DOHH2 (cell line): ENCODE results near the gene TNFRSF21.
A peak's percentile ranks its signal among the peaks of the same experiment; 100 is the strongest.

Experiments used
- H3F3A ChIP-seq: fragments of 200-600 bp; sonication (generic), shearing (Covaris generic); 2 replicates; pipeline ENCODE4 v1.6.0; 2016; ENCODE audit warnings: antibody characterized with exemption, mild to moderate bottlenecking; ENCODE audit not compliant: control insufficient read depth, insufficient read depth
- H3K27ac ChIP-seq: fragments of 200-600 bp; sonication (generic); 2 replicates; pipeline ENCODE4 v1.5.1; 2014; ENCODE audit warnings: low read depth, mild to moderate bottlenecking, low read length, moderate library complexity
- H3K27me3 ChIP-seq: fragments of 200-600 bp; sonication (generic); 2 replicates; pipeline ENCODE4 v1.6.1; 2014; ENCODE audit warnings: mild to moderate bottlenecking, low read length, mixed read lengths; ENCODE audit not compliant: control insufficient read depth
- H3K36me3 ChIP-seq: fragments of 200-600 bp; sonication (generic); 2 replicates; pipeline ENCODE4 v1.6.1; 2014; ENCODE audit warnings: mild to moderate bottlenecking, low read length, moderate library complexity, mixed read lengths; ENCODE audit not compliant: control insufficient read depth
- H3K4me1 ChIP-seq: fragments of 200-600 bp; sonication (generic); 2 replicates; pipeline ENCODE4 v1.6.1; 2014; ENCODE audit warnings: mild to moderate bottlenecking, low read length, mixed read lengths; ENCODE audit not compliant: control insufficient read depth
- H3K4me2 ChIP-seq: fragments of 200-600 bp; sonication (generic); 2 replicates; pipeline ENCODE4 v1.6.0; 2014; ENCODE audit warnings: mild to moderate bottlenecking, low read length, moderate library complexity
- H3K4me3 ChIP-seq: fragments of 200-600 bp; sonication (generic); 2 replicates; pipeline ENCODE4 v1.5.1; 2014; ENCODE audit warnings: mild to moderate bottlenecking, low read length, mixed read lengths
- H3K79me2 ChIP-seq: fragments of 200-600 bp; sonication (generic); 2 replicates; pipeline ENCODE4 v1.6.1; 2014; ENCODE audit warnings: mild to moderate bottlenecking, low read length, mixed read lengths; ENCODE audit not compliant: control insufficient read depth
- H3K9me2 ChIP-seq: fragments of 200-600 bp; sonication (generic); replicated peaks from 2 replicates; pipeline ENCODE4 v1.6.1; 2014; ENCODE audit warnings: mild to moderate bottlenecking, low read length, mixed read lengths; ENCODE audit not compliant: control insufficient read depth
- H3K9me3 ChIP-seq: fragments of 200-600 bp; sonication (generic); 2 replicates; pipeline ENCODE4 v1.6.1; 2014; ENCODE audit warnings: antibody characterized with exemption, low read length, mixed read lengths; ENCODE audit not compliant: control insufficient read depth, insufficient read depth
- H4K20me1 ChIP-seq: fragments of 200-600 bp; sonication (generic); 2 replicates; pipeline ENCODE4 v1.6.0; 2014; ENCODE audit warnings: low read depth, mild to moderate bottlenecking, antibody characterized with exemption, low read length, moderate library complexity; ENCODE audit not compliant: control insufficient read depth, insufficient read depth
- CTCF ChIP-seq: fragments of 200-600 bp; sonication (generic); IDR thresholded peaks from one replicate; pipeline ENCODE4 v1.5.1; 2014; ENCODE audit warnings: antibody characterized with exemption, mild to moderate bottlenecking, low read depth, low read length; ENCODE audit not compliant: poor library complexity, severe bottlenecking
- EZH2phosphoT487 ChIP-seq: fragments of 200-600 bp; sonication (generic); IDR thresholded peaks from 2 replicates; pipeline ENCODE4 v1.6.1; 2017; ENCODE audit warnings: borderline replicate concordance, mild to moderate bottlenecking, antibody characterized with exemption, low read length, moderate library complexity, mixed read lengths

TNFRSF21 gene

GRCh38 chr6:47200536-47201334 is 109.0 kb downstream of the TNFRSF21 start:
- Histone ChIP-seq H3K36me3 (no peaks in the 10 kb centered on the region), H3K4me2 (no peak overlapping the region), H3K9me3 (no peaks in the 10 kb centered on the region), H4K20me1 (no peaks in the 10 kb centered on the region), H3F3A (no peaks in the 10 kb centered on the region), H3K4me1 (peaks cover 10% of the 10 kb centered on the region), H3K79me2 (no peaks in the 10 kb centered on the region), H3K9me2 (no peaks in the 10 kb centered on the region), H3K27ac (no peak overlapping the region), H3K4me3 (no peak overlapping the region), H3K27me3 (no peaks in the 10 kb centered on the region)
- TF ChIP-seq CTCF (no peak), EZH2phosphoT487 (no peak)

- H3K9me2 ChIP-seq: no peaks in the 10 kb centered on the region
- no peak for TF ChIP-seq EZH2phosphoT487
- TF ChIP-seq CTCF: no peak
- H3K4me3 ChIP-seq: no peak overlapping the region
- H3K4me2 ChIP-seq: peak overlapping the region; percentile 13; the same call in 1 of the 2 replicates
- H4K20me1 ChIP-seq: no peaks in the 10 kb centered on the region
- no peaks in the 10 kb centered on the region for H3K79me2 ChIP-seq
- H3F3A ChIP-seq: no peaks in the 10 kb centered on the region
- no peaks in the 10 kb centered on the region for H3K27me3 ChIP-seq
- H3K27ac ChIP-seq: no peak overlapping the region
- H3K9me3 ChIP-seq: no peaks in the 10 kb centered on the region
- 0 out of 2 replicates have a peak, but pooled peaks cover 3% of the 10 kb centered on the region for H3K4me1 ChIP-seq
- H3K36me3 ChIP-seq: no peaks in the 10 kb centered on the region
Observed at GRCh38 chr6:47197682-47198640, 111.7 kb downstream of the TNFRSF21 start.

GRCh38 chr6:47196113-47196512 is 113.6 kb downstream of the TNFRSF21 start:
- Histone ChIP-seq H3K36me3 (no peaks in the 10 kb centered on the region), H3K79me2 (no peaks in the 10 kb centered on the region), H3K4me1 (0 out of 2 replicates have a peak, but pooled peaks cover 3% of the 10 kb centered on the region), H3K4me3 (no peak overlapping the region), H3K9me2 (no peaks in the 10 kb centered on the region), H3K4me2 (no peak overlapping the region), H3K9me3 (no peaks in the 10 kb centered on the region), H3F3A (no peaks in the 10 kb centered on the region), H4K20me1 (no peaks in the 10 kb centered on the region), H3K27ac (no peak overlapping the region), H3K27me3 (no peaks in the 10 kb centered on the region)
- no peak for TF ChIP-seq EZH2phosphoT487
- no peak for TF ChIP-seq CTCF
